C4-2B (cell line): ENCODE data around the gene SFT2D2.

Experiments
- CTCF ChIP-seq: fragments of 450-650 bp; conservative IDR thresholded peaks from 2 replicates; pipeline ENCODE4 v1.5.1; 2017; ENCODE audit warnings: mild to moderate bottlenecking
- ZFX ChIP-seq: fragments of 450-650 bp; IDR thresholded peaks from 2 replicates; pipeline ENCODE4 v1.6.1; 2017

DNA sequence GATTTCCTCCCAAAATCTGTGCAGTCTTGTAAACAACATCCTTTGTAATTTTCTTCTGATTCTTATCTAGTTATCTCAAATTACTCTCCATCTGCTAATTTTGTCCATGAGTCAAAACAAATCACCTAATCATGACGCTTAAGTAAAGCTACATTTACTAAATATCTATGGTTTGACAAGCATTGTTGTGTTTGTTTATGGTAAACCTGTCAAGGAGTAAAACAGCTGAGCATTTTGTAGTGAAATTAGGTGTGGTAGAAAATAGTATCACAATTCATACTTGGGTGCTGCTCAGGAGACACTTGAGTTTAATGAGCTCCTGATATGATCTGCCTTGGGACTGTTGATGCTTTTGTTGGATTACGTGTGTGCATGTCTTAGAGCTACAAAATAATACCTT lies 35.4 kb upstream of the SFT2D2 start:
- no peak for TF ChIP-seq CTCF
- no peak for TF ChIP-seq ZFX
